HepG2 (cell line): ENCODE results near the gene DDX18. TPM values are rescaled to one million over a fixed set of nuclear protein-coding genes. Genes with fewer than 3 reads are reported as not detected.

Experiments
- ARID4A ChIP-seq: sonication (generic); formaldehyde crosslinking; IDR thresholded peaks from 2 replicates; pipeline ENCODE4 v1.5.0; 2020; ENCODE audit warnings: mild to moderate bottlenecking, missing genetic modification reagents, borderline replicate concordance
- MTF2 ChIP-seq: sonication (generic); formaldehyde crosslinking; IDR thresholded peaks from 2 replicates; pipeline ENCODE4 v1.5.0; 2020; ENCODE audit warnings: missing genetic modification reagents, borderline replicate concordance
- ZFAT ChIP-seq: sonication (generic); formaldehyde crosslinking; conservative IDR thresholded peaks from 2 replicates; pipeline ENCODE4 v1.8.1; 2023; ENCODE audit warnings: missing genetic modification reagents, inconsistent platforms
- ZNF260 ChIP-seq: sonication (generic); formaldehyde crosslinking; IDR thresholded peaks from 2 replicates; pipeline ENCODE4 v1.4.0; 2020; ENCODE audit warnings: missing genetic modification reagents, low read depth, mild to moderate bottlenecking, borderline replicate concordance
- ZNF562 ChIP-seq: sonication (generic); formaldehyde crosslinking; IDR thresholded peaks from 2 replicates; pipeline ENCODE4 v1.8.0; 2022; ENCODE audit warnings: missing genetic modification reagents, borderline replicate concordance
- polyA plus RNA-seq, 8 experiments: library from polyadenylated mRNA; depleted of rRNA in 3 of 8; stranded (reverse) in 7 of 8; unstranded in 1 of 8; fragments of >200 nt; fragmentation: Illumina TruSeq in 4 of 8; extraction: Trizol in 4 of 8; gene quantifications; 2 replicates each; pipeline versions ENCODE4 v1.2.1 to v1.2.3, GENCODE V29; 2011 to 2016; ENCODE audit warnings: low read depth in 4 of 8, missing spikeins in 1 of 8, mixed read lengths in 1 of 8; ENCODE audit not compliant: insufficient read depth in 1 of 8
- total RNA-seq, 5 experiments: library from RNA; depleted of rRNA; stranded (reverse); fragments of >200 nt; fragmentation: Illumina TruSeq; extraction: Trizol; gene quantifications; 2 replicates each; pipeline ENCODE4 v1.2.3, GENCODE V29; 2016; ENCODE audit warnings: low read depth in 1 of 5
- TF ChIP-seq, protein P1 (sequence below): sonication (generic); formaldehyde crosslinking; IDR thresholded peaks from 2 replicates; pipeline ENCODE4 v1.4.0; 2020; ENCODE audit warnings: mild to moderate bottlenecking, missing genetic modification reagents

Gene DDX18
- total and polyA plus RNA-seq, 2 of the 13 experiments (the other 11 are each of a cell fraction or from before 2014, with no cell fraction given), result 64.0 to 134 TPM

- TF ChIP-seq, protein P1, sequence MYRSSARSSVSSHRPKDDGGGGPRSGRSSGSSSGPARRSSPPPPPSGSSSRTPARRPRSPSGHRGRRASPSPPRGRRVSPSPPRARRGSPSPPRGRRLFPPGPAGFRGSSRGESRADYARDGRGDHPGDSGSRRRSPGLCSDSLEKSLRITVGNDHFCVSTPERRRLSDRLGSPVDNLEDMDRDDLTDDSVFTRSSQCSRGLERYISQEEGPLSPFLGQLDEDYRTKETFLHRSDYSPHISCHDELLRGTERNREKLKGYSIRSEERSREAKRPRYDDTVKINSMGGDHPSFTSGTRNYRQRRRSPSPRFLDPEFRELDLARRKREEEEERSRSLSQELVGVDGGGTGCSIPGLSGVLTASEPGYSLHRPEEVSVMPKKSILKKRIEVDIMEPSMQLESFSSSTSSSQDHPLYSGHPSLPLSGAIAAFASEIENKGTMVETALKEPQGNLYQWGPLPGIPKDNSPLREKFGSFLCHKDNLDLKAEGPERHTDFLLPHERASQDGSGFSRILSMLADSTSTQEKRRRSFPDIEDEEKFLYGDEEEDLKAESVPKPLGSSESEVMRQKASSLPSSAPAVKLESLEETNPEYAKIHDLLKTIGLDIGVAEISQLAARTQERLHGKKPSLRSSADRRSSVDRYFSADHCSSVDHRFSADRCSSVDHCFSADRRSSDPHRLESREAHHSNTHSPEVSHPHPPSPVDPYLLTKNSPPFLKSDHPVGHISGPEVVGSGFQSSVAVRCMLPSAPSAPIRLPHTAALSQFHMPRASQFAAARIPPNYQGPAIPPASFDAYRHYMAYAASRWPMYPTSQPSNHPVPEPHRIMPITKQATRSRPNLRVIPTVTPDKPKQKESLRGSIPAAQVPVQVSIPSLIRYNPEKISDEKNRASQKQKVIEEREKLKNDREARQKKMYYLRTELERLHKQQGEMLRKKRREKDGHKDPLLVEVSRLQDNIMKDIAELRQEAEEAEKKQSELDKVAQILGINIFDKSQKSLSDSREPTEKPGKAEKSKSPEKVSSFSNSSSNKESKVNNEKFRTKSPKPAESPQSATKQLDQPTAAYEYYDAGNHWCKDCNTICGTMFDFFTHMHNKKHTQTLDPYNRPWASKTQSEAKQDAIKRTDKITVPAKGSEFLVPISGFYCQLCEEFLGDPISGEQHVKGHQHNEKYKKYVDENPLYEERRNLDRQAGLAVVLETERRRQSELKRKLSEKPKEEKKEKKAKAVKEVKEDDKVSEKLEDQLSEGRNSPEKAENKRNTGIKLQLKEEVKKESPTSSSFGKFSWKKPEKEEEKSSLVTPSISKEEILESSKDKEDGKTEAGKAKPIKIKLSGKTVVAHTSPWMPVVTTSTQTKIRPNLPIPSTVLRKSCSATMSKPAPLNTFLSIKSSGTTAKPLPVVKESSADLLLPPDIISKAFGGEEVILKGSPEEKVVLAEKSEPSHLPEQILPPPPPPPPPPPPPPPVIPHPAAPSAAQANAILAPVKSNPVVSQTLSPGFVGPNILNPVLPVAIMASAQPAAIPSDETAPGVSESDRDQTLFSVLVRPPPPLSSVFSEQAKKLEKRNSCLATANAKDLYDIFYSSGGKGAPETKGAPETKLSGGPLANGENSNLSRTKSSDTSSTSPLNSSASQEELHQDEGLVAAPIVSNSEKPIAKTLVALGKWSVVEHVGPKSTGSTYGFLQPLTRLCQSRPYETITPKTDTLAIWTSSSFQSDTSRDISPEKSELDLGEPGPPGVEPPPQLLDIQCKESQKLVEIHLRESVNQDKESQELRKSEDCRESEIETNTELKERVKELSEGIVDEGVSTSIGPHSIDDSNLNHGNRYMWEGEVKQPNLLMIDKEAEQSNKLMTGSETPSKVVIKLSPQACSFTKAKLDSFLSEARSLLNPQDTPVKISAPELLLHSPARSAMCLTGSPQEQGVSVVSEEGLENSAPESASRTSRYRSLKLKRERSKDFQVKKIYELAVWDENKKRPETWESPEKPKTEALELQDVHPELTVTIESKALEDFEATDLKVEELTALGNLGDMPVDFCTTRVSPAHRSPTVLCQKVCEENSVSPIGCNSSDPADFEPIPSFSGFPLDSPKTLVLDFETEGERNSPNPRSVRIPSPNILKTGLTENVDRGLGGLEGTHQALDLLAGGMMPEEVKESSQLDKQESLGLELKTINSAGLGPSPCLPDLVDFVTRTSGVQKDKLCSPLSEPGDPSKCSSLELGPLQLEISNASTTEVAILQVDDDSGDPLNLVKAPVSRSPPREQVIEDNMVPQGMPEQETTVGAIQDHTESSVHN, result no peak
- no peak for TF ChIP-seq ZNF562
- no peak for TF ChIP-seq ARID4A
- no peak for TF ChIP-seq ZFAT (CRISPR knock-in tag)
- no peak for TF ChIP-seq MTF2
- TF ChIP-seq ZNF260 (CRISPR knock-in tag), result no peak
These were observed 12.7 kb upstream of the DDX18 start (continued) for GRCh38 chr2:117801826-117802225.
